IPS DF 19.7 (cell line): ENCODE data around the gene REV1.
"Not testable (repeated sequence)": the region's sequence is repeated elsewhere in the genome, so short reads cannot be mapped to it uniquely, and the experiment has no call there.

ENCODE experiments used
- DNase-seq: peaks from one replicate; pipeline ENCODE4 v3.0.0-alpha.2; 2013; ENCODE audit warnings: low read depth, low spot score

REV1 gene

DNA sequence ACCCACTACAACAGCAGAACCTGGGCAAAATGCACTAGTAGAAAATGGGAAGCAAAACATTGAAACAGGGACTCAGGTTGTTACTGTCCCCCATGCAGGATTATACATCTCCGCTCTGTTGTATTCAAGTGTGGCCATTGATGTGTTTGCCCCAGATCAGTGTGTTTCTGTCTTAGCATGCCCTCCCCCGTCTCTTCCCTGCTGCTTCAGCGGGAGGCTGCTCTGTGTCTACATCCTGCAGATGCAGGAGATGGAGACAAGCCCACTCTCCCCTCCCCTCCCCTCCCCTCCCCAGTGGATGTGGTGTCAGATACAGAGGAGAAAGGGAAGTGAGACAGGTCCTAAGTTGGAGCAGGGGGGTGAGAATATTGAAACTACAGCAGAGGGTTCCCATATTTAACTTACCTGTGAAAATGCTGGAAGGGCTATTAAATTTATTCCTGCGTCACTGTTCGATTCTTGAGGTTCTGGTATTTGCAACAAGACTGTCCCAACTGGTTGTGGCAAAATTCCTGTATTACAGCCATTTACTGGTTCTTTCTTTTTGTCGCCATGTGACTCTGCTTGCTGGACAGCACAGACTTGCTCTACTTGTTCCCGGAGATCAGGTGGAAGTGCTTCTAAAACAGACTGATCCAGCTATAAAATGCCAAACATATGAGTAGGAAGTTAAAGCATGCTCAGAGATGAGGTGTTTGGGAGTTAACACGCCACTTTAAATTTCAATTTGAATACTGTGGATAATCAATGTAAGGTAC lies 85.6 kb downstream of the REV1 start:
- DNase-seq: no peak

DNA sequence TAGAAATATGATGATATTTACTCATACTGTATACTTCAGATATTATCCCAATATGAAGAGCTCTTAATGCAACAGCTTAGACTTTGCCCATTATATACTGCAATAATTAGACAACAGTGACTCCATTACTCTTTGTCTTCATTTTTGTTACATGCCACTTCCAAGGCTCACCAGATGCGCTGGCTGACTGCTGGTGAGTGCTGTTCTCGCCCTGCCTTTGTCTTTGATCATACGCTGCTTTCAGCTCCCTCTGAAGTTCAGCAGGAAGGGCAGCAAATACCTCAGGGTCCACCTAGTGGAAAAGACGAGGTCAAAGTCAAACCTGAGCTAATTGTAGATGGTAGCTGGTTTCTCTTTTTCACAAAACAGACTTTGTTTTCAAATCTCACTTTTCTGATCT lies 86.3 kb downstream of the REV1 start:
- DNase-seq: peak; percentile 28

- DNase-seq: no peak
Measured at GRCh38 chr2:99403084-99403483, 86.7 kb downstream of the REV1 start.

DNA sequence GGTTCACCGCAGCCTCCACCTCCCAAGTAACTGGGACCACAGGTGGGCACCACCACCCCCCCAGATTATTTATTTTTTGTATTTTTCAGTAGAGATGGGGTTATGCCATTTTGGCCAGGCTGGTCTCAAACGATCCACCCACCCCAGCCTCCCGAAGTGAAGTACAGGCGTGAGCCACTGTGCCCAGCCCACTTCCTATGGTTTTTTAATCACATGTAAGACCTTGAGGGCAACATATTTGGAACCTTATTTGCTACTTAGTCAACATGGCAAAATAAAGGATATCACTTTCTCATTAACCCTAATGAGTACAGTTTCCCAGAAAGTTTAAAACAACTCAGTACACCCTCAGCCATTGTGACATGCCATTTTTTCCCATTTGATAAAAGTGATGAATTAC lies 88.0 kb downstream of the REV1 start:
- no peak for DNase-seq

DNA sequence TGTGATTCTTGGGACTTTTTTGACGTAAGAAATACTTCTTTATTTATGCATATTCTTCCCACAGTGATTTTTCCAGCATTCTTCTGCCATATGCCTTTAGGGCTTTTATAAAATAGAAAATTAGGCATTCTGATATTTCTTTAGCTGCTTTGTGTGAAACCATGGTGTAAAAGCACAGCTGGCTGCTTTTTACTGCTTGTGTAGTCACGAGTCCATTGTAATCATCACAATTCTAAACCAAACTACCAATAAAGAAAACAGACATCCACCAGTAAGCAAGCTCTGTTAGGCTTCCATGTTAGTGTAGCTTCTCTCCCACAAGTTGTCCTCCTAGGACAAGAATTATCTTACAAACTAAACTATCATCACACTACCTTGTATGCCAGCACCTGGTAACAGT lies 90.0 kb downstream of the REV1 start:
- no peak for DNase-seq

DNA sequence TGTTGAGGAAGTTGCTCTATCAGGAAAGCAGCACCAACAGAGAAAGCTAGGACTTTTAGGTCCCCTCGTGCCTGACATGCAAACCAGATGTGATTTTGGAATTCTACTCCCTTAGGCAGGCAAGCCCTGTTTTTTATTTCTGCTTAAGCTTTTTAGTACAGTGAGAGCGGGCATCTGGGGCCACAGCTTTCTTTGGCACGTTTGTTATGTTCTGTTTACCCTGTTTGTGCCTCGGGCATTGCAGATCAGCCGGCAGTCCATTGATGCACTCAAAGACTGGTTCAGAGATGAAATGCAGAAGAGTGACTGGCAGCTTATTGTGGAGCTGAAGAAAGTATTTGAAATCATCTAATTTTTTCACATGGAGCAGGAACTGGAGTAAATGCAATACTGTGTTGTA lies 90.8 kb downstream of the REV1 start:
- no peak for DNase-seq

GRCh38 chr2:99398303-99398702 lies 91.5 kb downstream of the REV1 start:
- DNase-seq: no peak

GRCh38 chr2:99397266-99397920 lies 92.4 kb downstream of the REV1 start:
- DNase-seq: no peak

DNA sequence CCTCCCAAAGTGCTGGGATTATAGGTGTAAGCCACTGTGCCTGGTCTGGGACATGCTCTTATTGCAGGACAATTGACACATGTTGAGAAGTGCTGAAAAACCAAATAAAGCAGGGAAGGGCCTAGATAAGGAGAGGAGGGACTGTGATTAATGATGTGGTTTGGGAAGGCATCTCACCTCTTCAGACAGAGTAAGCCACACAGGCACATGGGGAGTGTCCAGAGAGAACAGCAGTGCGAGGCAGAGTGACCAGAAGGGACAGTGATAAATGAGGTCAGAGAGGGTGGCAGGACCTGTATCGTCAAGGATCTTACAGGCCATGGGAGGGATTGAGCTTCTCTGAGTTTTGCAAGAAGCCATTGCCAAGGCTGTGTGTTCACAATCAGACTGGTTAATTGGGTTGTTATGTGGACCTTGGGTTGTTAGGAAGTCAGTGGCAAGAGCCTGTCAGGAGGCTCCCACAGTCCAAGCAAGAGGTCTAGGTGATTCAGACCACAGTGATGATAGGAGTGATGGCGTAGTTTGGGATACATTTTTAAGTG lies 94.2 kb downstream of the REV1 start:
- DNase-seq: no peak

DNA sequence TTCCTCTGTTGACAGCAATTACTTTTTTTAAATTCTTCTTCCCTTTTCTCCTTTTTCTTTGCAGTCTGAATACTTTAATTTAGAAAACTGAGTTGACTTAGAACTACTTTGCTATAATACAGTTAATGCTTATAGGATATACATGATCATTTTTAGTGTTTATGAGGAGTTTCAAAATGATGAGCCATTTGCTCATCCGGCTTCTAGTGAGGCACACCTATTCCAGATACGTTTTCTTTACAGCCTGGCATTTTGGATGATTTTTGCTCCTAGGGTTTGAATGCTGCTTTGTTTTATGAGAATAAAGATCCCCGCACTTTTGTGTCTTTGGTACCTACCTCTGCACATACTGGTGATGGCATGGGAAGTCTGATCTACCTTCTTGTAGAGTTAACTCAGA lies 99.9 kb downstream of the REV1 start:
- DNase-seq: no peak

GRCh38 chr2:99389371-99389770 lies 100.4 kb downstream of the REV1 start:
- no peak for DNase-seq

- DNase-seq: no peak
Measured at GRCh38 chr2:99388892-99389291, 100.9 kb downstream of the REV1 start.

- no peak for DNase-seq
Measured at GRCh38 chr2:99386011-99386410, 103.8 kb downstream of the REV1 start.

- DNase-seq: no peak
Measured at GRCh38 chr2:99382143-99382542, 107.7 kb downstream of the REV1 start.

DNA sequence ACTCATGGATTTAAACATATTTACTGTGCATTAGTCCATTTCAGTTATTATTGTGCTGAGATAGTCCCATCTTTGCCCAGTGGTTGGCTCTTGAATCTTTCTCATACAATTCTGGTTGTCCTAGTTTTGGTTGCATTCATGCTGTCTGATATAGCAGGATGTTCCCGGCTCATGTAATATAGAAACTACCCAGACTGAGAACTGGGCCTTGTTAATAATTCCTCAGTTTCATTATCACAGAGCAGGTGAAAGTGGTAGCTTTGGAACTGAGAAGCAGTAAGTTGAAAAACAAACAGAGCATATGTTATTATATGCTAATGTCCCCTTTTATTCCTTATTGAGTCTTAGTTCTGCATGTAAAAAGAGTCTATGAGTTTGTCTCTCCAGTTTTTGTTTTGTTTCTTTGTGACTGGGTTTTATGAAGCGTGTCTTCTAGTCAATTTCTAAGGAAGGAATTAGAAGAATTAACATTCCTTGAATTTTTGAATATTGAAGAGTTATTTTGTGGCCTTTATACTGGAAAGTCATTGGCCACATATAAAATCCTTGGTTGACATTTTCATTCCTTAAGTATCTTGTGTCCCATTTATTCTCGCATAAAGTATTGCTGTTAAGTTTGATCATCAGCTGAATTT lies 109.3 kb downstream of the REV1 start:
- no peak for DNase-seq

GRCh38 chr2:99377879-99378278 lies 111.9 kb downstream of the REV1 start:
- DNase-seq: no peak

DNA sequence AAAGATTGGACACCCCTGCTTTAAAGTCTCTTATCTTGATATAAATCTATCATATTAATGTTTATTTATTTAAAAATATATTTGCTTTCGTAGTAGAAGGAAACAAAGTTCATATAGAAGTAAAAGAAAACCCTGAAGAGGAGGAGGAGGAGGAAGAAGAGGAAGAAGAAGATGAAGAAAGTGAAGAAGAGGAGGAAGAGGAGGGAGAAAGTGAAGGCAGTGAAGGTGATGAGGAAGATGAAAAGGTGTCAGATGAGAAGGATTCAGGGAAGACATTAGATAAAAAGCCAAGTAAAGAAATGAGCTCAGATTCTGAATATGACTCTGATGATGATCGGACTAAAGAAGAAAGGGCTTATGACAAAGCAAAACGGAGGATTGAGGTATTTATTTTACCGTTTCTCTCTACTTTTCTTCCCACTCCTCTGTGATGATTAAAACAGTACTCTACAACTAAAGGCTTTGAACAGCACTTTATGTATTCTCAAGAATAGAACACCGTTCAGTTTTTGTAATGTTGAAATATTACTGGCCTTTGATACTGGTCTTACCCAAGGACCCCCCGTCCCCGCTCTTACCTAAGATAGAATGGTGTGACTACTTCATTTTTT lies 113.5 kb downstream of the REV1 start:
- no peak for DNase-seq

GRCh38 chr2:99374747-99375146 lies 115.1 kb downstream of the REV1 start:
- DNase-seq: no peak

- DNase-seq: no peak
Measured at GRCh38 chr2:99373144-99373543, 116.7 kb downstream of the REV1 start.

GRCh38 chr2:99368854-99369253 lies 121.0 kb downstream of the REV1 start:
- not testable (repeated sequence) for DNase-seq

GRCh38 chr2:99365661-99366060 lies 124.2 kb downstream of the REV1 start:
- no peak for DNase-seq

GRCh38 chr2:99356853-99357252 lies 133.0 kb downstream of the REV1 start:
- DNase-seq: no peak
